GM10847 (cell line): ENCODE results near the gene KRTAP23-1.

Source experiments
- POLR2A ChIP-seq: IDR thresholded peaks from 2 replicates; pipeline ENCODE4 v1.6.1; 2011; ENCODE audit not compliant: insufficient read length; ENCODE audit errors: extremely low read depth

KRTAP23-1 gene

GRCh38 chr21:30329203-30329875, 19.1 kb downstream of the KRTAP23-1 start:
- no peak for TF ChIP-seq POLR2A

- no peak for TF ChIP-seq POLR2A
These were observed 22.0 kb downstream of the KRTAP23-1 start for GRCh38 chr21:30326390-30326789.

- TF ChIP-seq POLR2A, result no peak
These were observed 28.2 kb downstream of the KRTAP23-1 start, which contains the start of gene KRTAP26-1 for GRCh38 chr21:30320215-30320614. KRTAP26-1 (minus strand) TSS chr21:30320315; CDS start chr21:30320035, 280 bp downstream.

GRCh38 chr21:30315701-30316100, 32.7 kb downstream of the KRTAP23-1 start:
- no peak for TF ChIP-seq POLR2A

GRCh38 chr21:30306884-30307283, 41.5 kb downstream of the KRTAP23-1 start:
- TF ChIP-seq POLR2A, result no peak

GRCh38 chr21:30305136-30305535, 43.3 kb downstream of the KRTAP23-1 start:
- no peak for TF ChIP-seq POLR2A
